B cell (primary cell): Measurements from ENCODE around the gene C17orf113. TPM values are rescaled to one million over a fixed set of nuclear protein-coding genes. Genes with fewer than 3 reads are reported as not detected.

Source experiments
- ATAC-seq: fragments of 200-7000 bp; cut with Tn5 transposase; one replicate; pipeline ENCODE4 v1.10.0; 2021; ENCODE audit warnings: low read depth, mild to moderate bottlenecking, moderate number of reproducible peaks, moderate library complexity
- CTCF ChIA-PET: fragments of 350-600 bp; sonication (Branson Sonifier 250); formaldehyde crosslinking; loops from one replicate; lab custom pipeline; 2021; ENCODE audit warnings: antibody characterized with exemption, inconsistent platforms; lab: Charles Lee
- POLR2A ChIA-PET: fragments of 350-600 bp; sonication (Branson Sonifier 250); formaldehyde crosslinking; loops from one replicate; lab custom pipeline; 2021; ENCODE audit warnings: antibody characterized with exemption; lab: Charles Lee
- DNase-seq: peaks from one replicate; pipeline ENCODE4 v3.0.0; 2013
- H2AFZ ChIP-seq: 2 replicates; pipeline ENCODE4 v1.6.1; 2012; ENCODE audit warnings: mild to moderate bottlenecking, low read depth, low read length; ENCODE audit not compliant: insufficient read depth, poor library complexity, severe bottlenecking
- H3K27ac ChIP-seq, 2 donors: 1 replicate in 1 of 2; 2 replicates in 1 of 2; pipeline ENCODE4 v1.5.1; 2012 to 2013; ENCODE audit warnings: low read length in 2 of 2, mild to moderate bottlenecking in 2 of 2, moderate library complexity in 1 of 2
- H3K27me3 ChIP-seq, 4 experiments: fragments of 200-600 bp in 1 of 4; sonication (generic) in 1 of 4; replicated peaks in 1 of 4; 1 replicate in 2 of 4; 2 replicates in 2 of 4; pipeline versions ENCODE4 v1.6.1 to v1.7.0; 2013 to 2016; ENCODE audit warnings: low read length in 3 of 4, mild to moderate bottlenecking in 2 of 4, mixed read lengths in 1 of 4, moderate library complexity in 1 of 4; ENCODE audit not compliant: insufficient read depth in 4 of 4, control insufficient read depth in 3 of 4; ENCODE audit errors: control extremely low read depth in 1 of 4
- H3K36me3 ChIP-seq, 2 experiments: replicated peaks in 1 of 2; 1 replicate in 1 of 2; 2 replicates in 1 of 2; pipeline versions ENCODE4 v1.6.1 to v1.7.1; 2013; ENCODE audit warnings: low read length in 1 of 2; ENCODE audit not compliant: insufficient read depth in 2 of 2, control insufficient read depth in 1 of 2; ENCODE audit errors: control extremely low read depth in 1 of 2, extremely low read depth in 1 of 2
- H3K4me1 ChIP-seq, 2 donors: fragments of 200-600 bp in 1 of 2; sonication (generic) in 1 of 2; 1 replicate in 1 of 2; 2 replicates in 1 of 2; pipeline versions ENCODE4 v1.5.1 to v1.6.1; 2013 to 2017; ENCODE audit warnings: low read length in 2 of 2; ENCODE audit not compliant: control insufficient read depth in 2 of 2, insufficient read depth in 2 of 2
- H3K4me2 ChIP-seq: replicated peaks from 2 replicates; pipeline ENCODE3; 2012; ENCODE audit warnings: mild to moderate bottlenecking, low read depth, low read length; ENCODE audit not compliant: poor library complexity, severe bottlenecking
- H3K4me3 ChIP-seq, 5 experiments: fragments of 200-600 bp in 1 of 5; sonication (generic) in 1 of 5; 1 replicate in 3 of 5; 2 replicates in 2 of 5; pipeline versions ENCODE4 v1.5.1 to v1.7.0; 2011 to 2016; ENCODE audit warnings: low read length in 4 of 5, mild to moderate bottlenecking in 4 of 5, low read depth in 2 of 5, control low read depth in 1 of 5, moderate library complexity in 1 of 5; ENCODE audit not compliant: insufficient read depth in 1 of 5; ENCODE audit errors: control extremely low read depth in 1 of 5, extremely low read depth in 1 of 5
- H3K79me2 ChIP-seq: fragments of 200-600 bp; sonication (generic); one replicate; pipeline ENCODE4 v1.6.0; 2016; ENCODE audit warnings: low read length; ENCODE audit not compliant: control insufficient read depth, insufficient read depth
- H3K9ac ChIP-seq: fragments of 200-600 bp; sonication (generic); 2 replicates; pipeline ENCODE4 v1.6.1; 2017; ENCODE audit warnings: mild to moderate bottlenecking, low read length, moderate library complexity
- H3K9me3 ChIP-seq, 3 donors: one replicate each; pipeline versions ENCODE4 v1.6.1 to v1.7.1; 2013; ENCODE audit warnings: low read length in 2 of 3; ENCODE audit not compliant: control insufficient read depth in 2 of 3, insufficient read depth in 1 of 3; ENCODE audit errors: control extremely low read depth in 1 of 3
- H4K20me1 ChIP-seq: 2 replicates; pipeline ENCODE4 v1.6.0; 2012; ENCODE audit warnings: mild to moderate bottlenecking, low read length; ENCODE audit not compliant: insufficient read depth, control insufficient read depth, poor library complexity, severe bottlenecking
- H3K27ac Mint-ChIP-seq: one replicate; pipeline ENCODE4 v1.8.0; 2021; ENCODE audit warnings: mixed read lengths
- H3K27me3 Mint-ChIP-seq: one replicate; pipeline ENCODE4 v1.8.0; 2021; ENCODE audit warnings: mixed read lengths
- H3K4me1 Mint-ChIP-seq: one replicate; pipeline ENCODE4 v1.8.0; 2021; ENCODE audit warnings: mixed read lengths
- H3K4me3 Mint-ChIP-seq: one replicate; pipeline ENCODE4 v1.8.0; 2021; ENCODE audit warnings: mixed read lengths
- H3K9me3 Mint-ChIP-seq: one replicate; pipeline ENCODE4 v1.8.0; 2022; ENCODE audit warnings: mixed read lengths; ENCODE audit not compliant: insufficient read depth
- CTCF ChIP-seq: fragments of 200-600 bp; IDR thresholded peaks from one replicate; pipeline ENCODE4 v1.8.0; 2022; ENCODE audit warnings: antibody characterized with exemption, mild to moderate bottlenecking
- EZH2 ChIP-seq: IDR thresholded peaks from 2 replicates; pipeline ENCODE4 v1.6.1; 2012; ENCODE audit warnings: borderline replicate concordance, low read depth, mild to moderate bottlenecking, moderate library complexity, low read length; ENCODE audit not compliant: insufficient read depth, poor library complexity, severe bottlenecking
- WGBS: methylation state at CpG from one replicate; pipeline ENCODE4 v1.1.5; 2013; ENCODE audit warnings: missing lambda C conversion rate; ENCODE audit not compliant: insufficient coverage; 5-methylcytosine and 5-hydroxymethylcytosine counted together
- intact Hi-C: fragments of 100-400 bp; cut with micrococcal nuclease; formaldehyde crosslinking; loops from one replicate; pipeline ENCODE4 v1.10.0; 2022
- polyA plus RNA-seq: library from polyadenylated mRNA; depleted of rRNA; stranded (reverse); fragments of >200 nt; gene quantifications from 2 replicates; pipeline ENCODE4 v1.2.3, GENCODE V29; 2012
- total RNA-seq, 2 donors: library from RNA; stranded (reverse); fragments of 120-200 nt in 1 of 2; gene quantifications; 1 replicate in 1 of 2; 2 replicates in 1 of 2; pipeline versions ENCODE4 v1.2.3 to v1.2.4, GENCODE V29; 2013 to 2022

The C17orf113 gene
- total and polyA plus RNA-seq, 2 donors (not counting 1 experiment from before 2014, with no cell fraction given): 1.2 to 2.1 TPM

- Histone ChIP-seq H3K27ac (no peak overlapping the region), H3K4me2 (no peak overlapping the region), H3K9me3 (no peaks in the 10 kb centered on the region), H2AFZ (no peak overlapping the region), H4K20me1 (peaks cover 15% of the 10 kb centered on the region), H3K36me3 (peaks cover 0 to 13% of the 10 kb centered on the region in 2 experiments), H3K4me3 (no peak overlapping the region), H3K27me3 (peaks cover 0 to 3% (median 0%) of the 10 kb centered on the region in 4 experiments), H3K9ac (no peak overlapping the region), H3K79me2 (peaks cover 6% of the 10 kb centered on the region), H3K4me1 (peaks cover 11 to 14% of the 10 kb centered on the region in 2 donors)
- no peak for ATAC-seq
- ChIA-PET CTCF (interaction anchor here (1.3 to 4.1 kb wide), 3 partner anchors 10 to 85 kb away, joined by 3 to 17 read pairs (median 3); partner anchors contain the start of gene DNAJC7), POLR2A (interaction anchor here (0.6 to 0.7 kb wide), 3 partner anchors 10 to 93 kb away, joined by 3 to 7 read pairs (median 4); partner anchors contain the start of gene KAT2A)
- TF ChIP-seq EZH2 (no peak), CTCF (no peak)
- intact Hi-C loops: no loop called here
- 77% methylated on average over 9 of the region's 19 CpGs for WGBS
- H3K9me3 Mint-ChIP-seq: no peaks in the 10 kb centered on the region
- no peak for DNase-seq
- no peaks in the 10 kb centered on the region for H3K27me3 Mint-ChIP-seq
- no peak overlapping the region for H3K4me3 Mint-ChIP-seq
- H3K27ac Mint-ChIP-seq: no peak overlapping the region
- H3K4me1 Mint-ChIP-seq: peaks cover 13% of the 10 kb centered on the region
Measured at GRCh38 chr17:42027961-42028790, 22.2 kb downstream of the C17orf113 start.

- intact Hi-C loops: no loop called here
- peaks cover 0 to 18% of the 10 kb centered on the region in 2 experiments for H3K36me3 ChIP-seq
Measured at GRCh38 chr17:42027590-42027889, 22.9 kb downstream of the C17orf113 start.

More at GRCh38 chr17:42027590-42027889, 22.9 kb downstream of the C17orf113 start:
- Histone ChIP-seq H3K27me3 (peaks cover 0 to 3% (median 0%) of the 10 kb centered on the region in 4 experiments), H3K79me2 (peaks cover 6% of the 10 kb centered on the region), H2AFZ (no peak overlapping the region), H3K4me1 (peaks cover 11 to 14% of the 10 kb centered on the region in 2 donors), H3K4me2 (no peak overlapping the region), H3K27ac (no peak overlapping the region), H4K20me1 (peaks cover 15% of the 10 kb centered on the region), H3K9me3 (no peaks in the 10 kb centered on the region), H3K4me3 (no peak overlapping the region), H3K9ac (no peak overlapping the region)
- H3K4me1 Mint-ChIP-seq: peaks cover 13% of the 10 kb centered on the region
- ChIA-PET CTCF (interaction anchor here (3.0 to 4.1 kb wide), 2 partner anchors 10 to 39 kb away, joined by 17 to 18 read pairs; partner anchors contain the start of gene DNAJC7), POLR2A (interaction anchor here (0.6 kb wide), 1 partner anchor 93 kb away, joined by 3 read pairs; no protein-coding TSS in a partner anchor)
- 85% methylated on average over 4 of the region's 5 CpGs for WGBS
- no peak overlapping the region for H3K4me3 Mint-ChIP-seq
- ATAC-seq (no peak), DNase-seq (no peak)
- TF ChIP-seq CTCF (no peak), EZH2 (no peak)
- H3K27ac Mint-ChIP-seq: no peak overlapping the region
- no peaks in the 10 kb centered on the region for H3K27me3 Mint-ChIP-seq
- no peaks in the 10 kb centered on the region for H3K9me3 Mint-ChIP-seq
